HCT116 (cell line): ENCODE measurements around the gene SEBOX. TPM values are rescaled to one million over a fixed set of nuclear protein-coding genes. Genes with fewer than 3 reads are reported as not detected.

Experiments
- ATAC-seq: fragments of 200-7000 bp; cut with Tn5 transposase; 2 replicates; pipeline ENCODE4 v1.9.1; 2020; ENCODE audit warnings: mild to moderate bottlenecking, moderate library complexity
- BruUV-seq: library from RNA; stranded (reverse); fragments of 400-500 nt; replicated peaks from 2 replicates; lab custom pipeline; 2021; lab: Mats Ljungman, UMichigan
- CTCF ChIA-PET: fragments of 300-600 bp; sonication (Branson Sonifier 250); formaldehyde crosslinking; loops from one replicate; lab custom pipeline; 2021; ENCODE audit warnings: antibody characterized with exemption; lab: Charles Lee
- POLR2A ChIA-PET: fragments of 300-600, 350-600 bp; sonication (Branson Sonifier 250); formaldehyde crosslinking; loops from one replicate; lab custom pipeline; 2021; ENCODE audit warnings: antibody characterized with exemption; lab: Charles Lee
- RAD21 ChIA-PET, 2 experiments: fragments of 300-600 bp; sonication (Branson Sonifier 250); formaldehyde crosslinking; loops; one replicate each; lab custom pipeline; 2023; ENCODE audit warnings: low total read pairs in 2 of 2; ENCODE audit not compliant: uncharacterized antibody in 2 of 2, unreplicated experiment in 2 of 2, low non-redundant PET in 1 of 2; lab: Charles Lee
- DNase-seq: peaks from one replicate; pipeline ENCODE4 v3.0.0-alpha.2; 2010; ENCODE audit warnings: low read depth, low spot score
- H2AFZ ChIP-seq: fragments of 200-600 bp; shearing (Covaris generic), sonication (generic); 2 replicates; pipeline ENCODE4 v1.6.1; 2017; ENCODE audit warnings: low read depth, mixed run types, mixed read lengths, antibody characterized with exemption, low read length; ENCODE audit not compliant: poor library complexity, severe bottlenecking
- H3K27ac ChIP-seq: 2 replicates; pipeline ENCODE4 v1.5.1; 2012; ENCODE audit warnings: low read depth, low read length
- H3K27me3 ChIP-seq: fragments of 200-600 bp; sonication (generic); 2 replicates; pipeline ENCODE4 v1.6.1; 2016; ENCODE audit warnings: mixed run types, low read length, mixed read lengths; ENCODE audit not compliant: insufficient read depth
- H3K36me3 ChIP-seq, 2 experiments: fragments of 200-500 bp in 1 of 2; fragments of 200-600 bp in 1 of 2; sonication (Bioruptor generic) in 1 of 2; sonication (generic) in 1 of 2; 2 replicates each; pipeline versions ENCODE4 v1.5.1 to v1.6.1; 2014 to 2016; ENCODE audit warnings: low read length in 2 of 2, inconsistent platforms in 1 of 2, mixed read lengths in 1 of 2, mixed run types in 1 of 2; ENCODE audit not compliant: insufficient read depth in 2 of 2, control insufficient read depth in 1 of 2
- H3K4me1 ChIP-seq, 2 experiments: fragments of 200-600 bp in 1 of 2; sonication (generic) in 1 of 2; 2 replicates each; pipeline versions ENCODE4 v1.5.1 to v1.6.1; 2012 to 2017; ENCODE audit warnings: low read length in 2 of 2, inconsistent platforms in 1 of 2, mild to moderate bottlenecking in 1 of 2, mixed read lengths in 1 of 2, mixed run types in 1 of 2, moderate library complexity in 1 of 2; ENCODE audit not compliant: insufficient read depth in 2 of 2, control insufficient read depth in 1 of 2
- H3K4me2 ChIP-seq: fragments of 200-600 bp; sonication (generic); 2 replicates; pipeline ENCODE4 v1.6.1; 2017; ENCODE audit warnings: mixed run types, low read length, mixed read lengths
- H3K4me3 ChIP-seq, 2 experiments: fragments of 200-600 bp in 1 of 2; sonication (generic) in 1 of 2; replicated peaks in 1 of 2; 2 replicates each; pipeline ENCODE4 v1.5.1; 2011 to 2016; ENCODE audit warnings: low read length in 2 of 2, control low read depth in 1 of 2, low read depth in 1 of 2, mild to moderate bottlenecking in 1 of 2, mixed read lengths in 1 of 2, mixed run types in 1 of 2
- H3K79me2 ChIP-seq: fragments of 200-600 bp; sonication (generic); 2 replicates; pipeline ENCODE4 v1.6.1; 2017; ENCODE audit warnings: mild to moderate bottlenecking, mixed run types, low read length, moderate library complexity, mixed read lengths; ENCODE audit not compliant: insufficient read depth
- H3K9ac ChIP-seq: fragments of 200-600 bp; sonication (generic); 2 replicates; pipeline ENCODE4 v1.6.1; 2016; ENCODE audit warnings: low read length, mixed read lengths
- H3K9me2 ChIP-seq: fragments of 200-600 bp; sonication (generic), shearing (Covaris generic); 2 replicates; pipeline ENCODE4 v1.6.1; 2017; ENCODE audit warnings: mixed run types, mild to moderate bottlenecking, moderate library complexity; ENCODE audit not compliant: insufficient read depth
- H3K9me3 ChIP-seq, 2 experiments: fragments of 200-500 bp in 1 of 2; fragments of 200-600 bp in 1 of 2; sonication (Bioruptor generic) in 1 of 2; sonication (generic) in 1 of 2; 2 replicates each; pipeline ENCODE4 v1.6.1; 2014 to 2017; ENCODE audit warnings: low read length in 2 of 2, mixed read lengths in 2 of 2, inconsistent platforms in 1 of 2, low read depth in 1 of 2, mild to moderate bottlenecking in 1 of 2, mixed run types in 1 of 2, moderate library complexity in 1 of 2; ENCODE audit not compliant: control insufficient read depth in 1 of 2, insufficient read depth in 1 of 2
- H4K20me1 ChIP-seq: fragments of 200-600 bp; sonication (generic), shearing (Covaris generic); 2 replicates; pipeline ENCODE4 v1.6.1; 2017; ENCODE audit warnings: mixed run types, mild to moderate bottlenecking, moderate library complexity; ENCODE audit not compliant: insufficient read depth
- CEBPB ChIP-seq: IDR thresholded peaks from 2 replicates; pipeline ENCODE4 v1.6.1; 2012; ENCODE audit warnings: low read depth
- EGR1 ChIP-seq: IDR thresholded peaks from 2 replicates; pipeline ENCODE4 v1.6.1; 2012; ENCODE audit warnings: low read depth
- ELF1 ChIP-seq: IDR thresholded peaks from 2 replicates; pipeline ENCODE4 v1.6.1; 2012; ENCODE audit warnings: low read depth, borderline replicate concordance
- EZH2 ChIP-seq: fragments of 200-600 bp; sonication (generic); IDR thresholded peaks from 2 replicates; pipeline ENCODE4 v1.6.1; 2017; ENCODE audit warnings: antibody characterized with exemption, mixed run types
- FOSL1 ChIP-seq: IDR thresholded peaks from 2 replicates; pipeline ENCODE4 v1.6.1; 2012; ENCODE audit warnings: low read depth
- MAX ChIP-seq: IDR thresholded peaks from 2 replicates; pipeline ENCODE4 v1.6.1; 2012
- POLR2A ChIP-seq: IDR thresholded peaks from 2 replicates; pipeline ENCODE4 v1.7.0; 2011; ENCODE audit warnings: borderline replicate concordance; ENCODE audit not compliant: insufficient read depth, insufficient read length; ENCODE audit errors: extremely low read depth
- POLR2AphosphoS5 ChIP-seq: IDR thresholded peaks from 2 replicates; pipeline ENCODE4 v1.6.1; 2011; ENCODE audit warnings: mild to moderate bottlenecking, low read depth, low read length, moderate library complexity
- RAD21 ChIP-seq: IDR thresholded peaks from 2 replicates; pipeline ENCODE4 v1.6.1; 2012; ENCODE audit warnings: low read depth, mild to moderate bottlenecking
- SRF ChIP-seq: IDR thresholded peaks from 2 replicates; pipeline ENCODE4 v1.6.1; 2012; ENCODE audit warnings: low read depth
- YY1 ChIP-seq: IDR thresholded peaks from 2 replicates; pipeline ENCODE4 v1.6.1; 2011; ENCODE audit warnings: low read length, low read depth, moderate library complexity, mild to moderate bottlenecking; ENCODE audit not compliant: insufficient replicate concordance; ENCODE audit errors: extremely low read depth
- ZBTB33 ChIP-seq: IDR thresholded peaks from 2 replicates; pipeline ENCODE4 v1.6.1; 2011; ENCODE audit warnings: mild to moderate bottlenecking, low read length, moderate library complexity; ENCODE audit not compliant: insufficient replicate concordance; ENCODE audit errors: extremely low read depth
- ZFX ChIP-seq: fragments of 450-650 bp; IDR thresholded peaks from 2 replicates; pipeline ENCODE4 v1.6.1; 2017
- ZNF274 ChIP-seq: fragments of 200-500 bp; sonication (Bioruptor generic); IDR thresholded peaks from 2 replicates; pipeline ENCODE4 v1.6.1; 2014; ENCODE audit warnings: mild to moderate bottlenecking, low read depth, low read length, inconsistent platforms
- intact Hi-C: fragments of 100-400 bp; cut with micrococcal nuclease; formaldehyde crosslinking; loops from 2 replicates; pipeline ENCODE4 v1.10.0; 2022
- total RNA-seq: library from RNA; stranded (reverse); gene quantifications from one replicate; pipeline ENCODE4 v1.2.1, GENCODE V29; 2021; ENCODE audit not compliant: unreplicated experiment
- TF ChIP-seq, protein P1 (sequence below): IDR thresholded peaks from 2 replicates; pipeline ENCODE4 v1.6.1; 2012

Gene SEBOX
- total RNA-seq, 1 experiment from 2014 or later, result not detected

- TF ChIP-seq ZBTB33, result no peak
Observed at GRCh38 chr17:28317099-28317965, 47.7 kb downstream of the SEBOX start (continued).

DNA sequence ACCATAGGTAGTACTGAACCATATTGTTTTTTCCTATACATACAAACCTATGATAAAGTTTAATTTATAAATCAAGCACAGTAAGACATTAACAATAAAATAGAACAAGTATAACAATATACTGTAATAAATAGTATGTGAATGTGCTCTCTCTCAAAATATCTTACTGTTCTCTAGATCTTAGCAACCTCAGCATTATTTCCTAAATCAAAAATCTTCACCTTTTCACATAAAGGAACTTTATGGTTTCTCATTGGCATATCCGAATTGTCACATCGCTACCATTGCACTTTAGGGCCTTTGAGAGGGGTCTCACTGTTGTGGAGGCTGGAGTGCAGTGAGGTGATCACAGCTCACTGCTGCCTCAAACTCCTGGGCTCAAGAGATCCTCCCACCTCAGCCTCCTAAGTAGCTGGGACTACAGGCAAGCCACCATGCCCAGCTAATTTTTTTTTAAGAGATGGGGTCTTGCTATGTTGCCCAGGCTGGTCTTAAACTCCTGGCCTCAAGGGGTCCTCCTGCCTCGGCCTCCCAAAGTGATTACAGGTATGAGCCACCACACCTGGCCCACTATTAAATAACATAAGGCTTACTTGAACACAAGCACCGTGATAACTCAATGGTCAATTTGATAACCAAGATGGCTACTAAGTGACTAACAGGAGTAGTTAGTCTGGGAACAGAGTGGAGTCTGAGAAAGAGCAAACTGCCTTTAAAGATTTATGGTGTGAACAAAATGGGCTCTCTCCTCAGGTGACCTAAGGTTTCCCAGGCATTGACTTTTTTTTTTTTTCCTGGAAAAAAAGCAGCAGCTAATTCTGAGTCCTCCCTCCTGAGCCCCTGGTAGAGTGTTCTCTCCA is 48.9 kb downstream of the SEBOX start:
- Histone ChIP-seq H3K4me2 (no peak overlapping the region), H3K9ac (no peak overlapping the region), H3K27ac (no peak overlapping the region), H4K20me1 (no peaks in the 10 kb centered on the region), H3K4me3 (no peak overlapping the region), H3K36me3 (peaks cover 0 to 6% of the 10 kb centered on the region in 2 experiments; a peak in 1 of 4 replicates), H3K9me2 (no peaks in the 10 kb centered on the region), H3K4me1 (peaks cover 12 to 26% of the 10 kb centered on the region in 2 experiments; a peak in 3 of 4 replicates), H2AFZ (no peak overlapping the region), H3K9me3 (no peaks in the 10 kb centered on the region), H3K79me2 (peaks cover 20% of the 10 kb centered on the region), H3K27me3 (no peaks in the 10 kb centered on the region)
- ChIA-PET POLR2A (no interaction called here), RAD21 (no interaction called here), CTCF (no interaction called here)
- BruUV-seq, result no TSS peak
- intact Hi-C loops, result loop anchor here (10.0 kb wide), 1 partner anchor 59 kb away; the partner anchor contains the start of genes SARM1 and VTN
- no peak for DNase-seq
- no peak for ATAC-seq
- TF ChIP-seq ZBTB33 (no peak), YY1 (no peak), ZNF274 (no peak), CEBPB (no peak), EZH2 (no peak), FOSL1 (no peak), EGR1 (no peak), ZFX (no peak), POLR2AphosphoS5 (no peak), RAD21 (no peak), POLR2A (no peak), MAX (no peak), ELF1 (no peak), SRF (no peak)
- TF ChIP-seq, protein P1, sequence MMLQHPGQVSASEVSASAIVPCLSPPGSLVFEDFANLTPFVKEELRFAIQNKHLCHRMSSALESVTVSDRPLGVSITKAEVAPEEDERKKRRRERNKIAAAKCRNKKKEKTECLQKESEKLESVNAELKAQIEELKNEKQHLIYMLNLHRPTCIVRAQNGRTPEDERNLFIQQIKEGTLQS, result no peak
